ENCODE measurements around the gene SLAMF7.
A peak's percentile ranks its signal among the peaks of the same experiment; 100 is the strongest.
"Not testable (repeated sequence)": the region's sequence is repeated elsewhere in the genome, so short reads cannot be mapped to it uniquely, and the experiment has no call there.

Gene SLAMF7

DNA sequence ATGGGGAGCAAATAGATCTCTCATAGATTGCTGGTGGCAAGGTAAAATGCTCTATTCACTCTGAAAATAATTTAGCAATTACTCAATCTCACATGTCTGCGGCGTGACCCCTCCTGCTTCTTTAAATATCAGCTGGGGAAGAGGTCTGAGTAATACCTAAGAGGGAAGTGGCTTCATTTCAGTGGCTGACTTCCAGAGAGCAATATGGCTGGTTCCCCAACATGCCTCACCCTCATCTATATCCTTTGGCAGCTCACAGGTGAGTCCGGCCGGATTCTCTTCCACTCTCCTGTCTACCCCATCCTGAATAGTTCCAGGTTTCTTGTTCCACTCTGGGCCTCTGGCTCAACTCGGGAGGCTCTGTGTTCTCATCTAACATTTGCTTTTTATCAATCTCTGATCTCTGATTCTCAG lies at the start of gene SLAMF7:
Gene SLAMF7, plus strand, starts transcription at position 150 of the 414 bp plus-strand sequence. Its CDS starts 55 bp downstream, at position 205.
- DNase-seq: peak; percentile 14

DNA sequence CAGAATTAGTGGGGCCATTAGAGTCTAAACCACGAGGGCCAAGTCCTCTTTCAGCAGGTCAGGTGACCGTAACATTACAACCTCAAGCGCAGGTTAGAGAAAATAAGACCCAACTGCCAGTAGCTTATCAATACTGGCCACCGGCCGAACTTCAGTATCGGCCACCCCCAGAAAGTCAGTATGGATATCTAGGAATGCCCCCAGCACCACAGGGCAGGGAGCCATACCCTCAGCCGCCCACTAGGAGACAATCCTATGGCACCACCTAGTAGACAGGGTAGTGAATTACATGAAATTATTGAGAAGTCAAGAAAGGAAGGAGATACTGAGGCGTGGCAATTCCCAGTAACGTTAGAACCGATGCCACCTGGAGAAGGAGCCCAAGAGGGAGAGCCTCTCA lies 46.7 kb upstream of the SLAMF7 start:
- not testable (repeated sequence) for DNase-seq

- no peak for DNase-seq
These were observed 36.9 kb upstream of the SLAMF7 start for GRCh38 chr1:160702100-160702499.

DNA sequence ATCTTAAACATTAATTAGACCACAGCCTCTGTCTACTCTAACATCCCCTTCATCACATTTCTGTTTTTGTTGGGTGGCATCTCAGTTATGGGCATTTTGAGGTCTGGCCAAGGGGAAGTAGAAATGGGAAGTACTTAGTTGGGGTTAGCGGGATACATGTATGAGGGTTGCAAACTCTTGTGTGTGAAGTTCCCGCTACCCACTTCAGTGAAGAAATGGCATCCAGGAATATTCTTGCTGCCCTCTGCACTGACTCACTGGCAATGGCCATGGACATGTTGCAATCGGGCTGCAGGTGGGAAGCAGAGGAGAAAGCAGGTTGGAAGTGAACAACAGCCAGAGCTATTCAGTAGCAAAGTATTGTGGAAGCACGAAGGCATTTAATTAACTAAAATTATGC lies 34.8 kb upstream of the SLAMF7 start:
- DNase-seq: no peak

- not testable (repeated sequence) for DNase-seq
These were observed 33.8 kb upstream of the SLAMF7 start for GRCh38 chr1:160705212-160705621.

GRCh38 chr1:160705742-160706141 lies 33.3 kb upstream of the SLAMF7 start:
- no peak for DNase-seq

DNA sequence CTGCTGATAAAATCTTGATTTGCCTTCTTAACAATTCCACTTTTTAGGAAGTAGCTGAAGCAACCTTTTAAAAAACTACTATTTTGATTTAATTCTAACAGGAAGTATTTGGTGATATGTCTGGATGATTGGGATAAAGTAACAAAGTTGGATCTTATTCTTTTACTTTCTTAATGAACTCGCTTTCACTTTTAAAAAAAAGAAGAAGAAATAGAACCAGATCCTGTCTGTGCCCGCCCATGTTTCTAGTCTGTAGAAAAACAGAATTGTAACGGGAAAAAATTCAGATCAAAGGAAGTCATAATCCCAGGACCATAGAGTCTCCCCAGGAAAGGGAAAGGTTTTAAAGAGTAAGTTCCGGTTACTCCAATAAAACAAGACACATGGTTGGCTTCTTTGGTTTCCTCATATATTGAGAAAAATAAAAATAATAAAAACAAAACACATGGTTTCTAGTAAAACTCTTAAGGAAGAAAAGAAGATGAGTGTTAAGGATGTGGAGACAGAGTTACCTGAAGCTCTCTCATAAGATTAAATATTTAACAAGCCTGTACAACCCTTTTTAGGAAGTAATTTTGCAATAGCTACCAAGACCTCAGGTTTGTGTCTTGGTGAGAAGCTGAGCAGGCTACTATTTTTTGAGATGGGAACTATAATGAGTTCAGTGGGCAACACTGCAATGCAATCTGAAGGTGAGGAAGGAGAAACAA lies 32.4 kb upstream of the SLAMF7 start:
- no peak for DNase-seq

GRCh38 chr1:160707236-160708064 lies 31.6 kb upstream of the SLAMF7 start:
- no peak for DNase-seq

DNA sequence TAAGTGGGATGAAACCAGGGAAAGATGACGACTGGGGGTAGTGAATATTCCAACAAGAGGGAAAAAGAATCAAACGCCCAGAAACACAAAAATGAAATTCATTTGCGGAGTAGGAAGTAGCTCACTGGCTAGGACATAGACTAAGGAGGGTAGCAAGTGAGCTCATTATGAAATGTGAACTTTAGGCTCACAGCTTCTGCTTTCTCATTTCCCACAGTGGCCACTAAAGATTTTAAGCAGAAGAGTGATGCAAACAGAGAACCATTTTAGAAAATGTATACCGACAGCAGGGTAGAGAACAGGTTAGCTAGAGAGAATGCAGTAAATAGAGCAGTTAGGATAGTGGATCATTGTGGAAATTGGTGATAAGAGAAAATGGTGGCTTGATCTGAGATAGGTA lies 30.9 kb upstream of the SLAMF7 start:
- DNase-seq: no peak

DNA sequence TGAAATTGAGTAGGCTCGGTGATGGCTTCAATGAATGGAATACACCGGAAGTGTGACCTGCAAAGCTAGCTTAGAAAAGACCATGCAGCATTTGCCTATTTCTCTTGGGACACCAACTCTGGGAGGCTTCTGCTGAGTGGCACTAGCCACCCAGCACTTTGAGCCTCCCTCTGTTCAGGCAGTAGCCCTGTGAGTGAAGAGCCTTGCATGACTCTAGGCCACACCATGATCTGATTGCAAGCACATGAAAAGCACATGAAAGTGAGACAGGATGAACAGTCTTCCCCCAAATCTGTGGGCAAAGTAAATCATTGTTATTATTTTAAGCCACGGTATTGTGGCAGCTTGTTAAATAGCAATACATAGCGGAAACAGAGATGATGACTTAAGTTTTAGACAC lies 30.2 kb upstream of the SLAMF7 start:
- no peak for DNase-seq

DNA sequence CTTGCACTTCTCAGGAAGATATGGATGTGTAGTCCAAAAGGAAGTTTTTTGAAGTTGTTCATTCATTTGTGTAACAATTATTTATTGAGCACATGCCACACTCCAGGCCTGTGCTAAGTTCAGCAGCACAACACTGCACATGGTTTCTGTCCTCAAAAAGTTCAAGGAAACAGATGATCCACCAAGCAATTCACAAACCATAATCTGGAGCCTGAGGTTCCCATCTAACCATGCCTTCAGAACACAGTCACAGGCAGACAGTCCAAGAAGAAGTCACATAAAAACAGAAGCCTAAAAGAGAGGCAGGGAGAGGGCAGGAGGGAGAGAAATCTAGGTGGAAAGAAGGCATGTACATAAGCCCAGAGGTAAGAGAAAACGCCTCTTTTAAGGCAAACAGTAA lies 29.3 kb upstream of the SLAMF7 start:
- DNase-seq: no peak

GRCh38 chr1:160710517-160711252 lies 28.4 kb upstream of the SLAMF7 start:
- DNase-seq: no peak

- no peak for DNase-seq
These were observed 27.8 kb upstream of the SLAMF7 start for GRCh38 chr1:160711276-160711601.

- DNase-seq: no peak
These were observed 27.3 kb upstream of the SLAMF7 start, which contains the start of gene CD48 for GRCh38 chr1:160711602-160712311. TSS of gene CD48 (minus strand) at chr1:160711822. CDS start at chr1:160711763, 59 bp downstream.

DNA sequence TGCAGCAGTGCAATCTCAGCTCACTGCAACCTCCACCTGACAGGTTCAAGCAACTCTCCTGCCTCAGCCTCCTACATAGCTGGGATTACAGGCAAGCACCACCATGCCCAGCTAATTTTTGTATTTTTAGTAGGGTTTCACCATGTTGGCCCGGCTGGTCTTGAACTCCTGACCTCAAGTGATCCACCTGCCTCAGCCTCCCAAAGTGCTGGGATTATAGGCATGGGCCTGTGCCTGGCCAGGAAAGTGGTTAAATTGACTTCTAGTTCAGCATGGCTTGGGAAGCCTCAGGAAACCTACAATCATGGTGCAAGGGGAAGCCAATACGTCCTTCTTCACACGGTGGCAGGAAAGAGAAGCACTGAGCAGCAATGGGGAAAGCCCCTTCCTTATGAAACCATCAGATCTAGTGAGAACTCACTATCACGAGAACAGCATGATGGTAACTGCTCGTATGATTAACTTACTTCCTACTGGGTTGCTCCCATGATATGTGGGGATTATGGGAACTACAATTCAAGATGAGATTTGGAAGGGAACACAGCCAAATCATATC lies 26.4 kb upstream of the SLAMF7 start:
- DNase-seq: not testable (repeated sequence)

DNA sequence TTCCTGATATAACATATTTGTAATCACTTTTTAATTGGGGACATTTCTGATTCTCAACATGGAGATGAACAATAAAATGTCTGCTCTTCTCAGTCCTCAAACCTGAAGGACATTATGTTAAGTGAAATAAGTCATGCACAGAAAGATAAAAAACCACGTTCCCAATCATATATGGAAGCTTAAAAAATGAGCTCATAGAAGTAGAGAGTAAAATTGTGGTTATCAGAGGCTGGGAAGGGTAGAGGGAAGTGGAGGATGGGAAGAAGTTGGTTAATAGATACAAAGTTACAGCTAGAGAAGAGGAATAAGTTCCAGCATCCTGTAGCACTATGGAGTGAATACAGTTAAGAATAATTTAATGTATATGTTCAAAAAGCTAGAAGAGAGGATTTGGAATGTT lies 25.9 kb upstream of the SLAMF7 start:
- no peak for DNase-seq

GRCh38 chr1:160714034-160714648 lies 24.9 kb upstream of the SLAMF7 start:
- DNase-seq: not testable (repeated sequence)

- DNase-seq: no peak
These were observed 23.0 kb upstream of the SLAMF7 start for GRCh38 chr1:160716013-160716412.

DNA sequence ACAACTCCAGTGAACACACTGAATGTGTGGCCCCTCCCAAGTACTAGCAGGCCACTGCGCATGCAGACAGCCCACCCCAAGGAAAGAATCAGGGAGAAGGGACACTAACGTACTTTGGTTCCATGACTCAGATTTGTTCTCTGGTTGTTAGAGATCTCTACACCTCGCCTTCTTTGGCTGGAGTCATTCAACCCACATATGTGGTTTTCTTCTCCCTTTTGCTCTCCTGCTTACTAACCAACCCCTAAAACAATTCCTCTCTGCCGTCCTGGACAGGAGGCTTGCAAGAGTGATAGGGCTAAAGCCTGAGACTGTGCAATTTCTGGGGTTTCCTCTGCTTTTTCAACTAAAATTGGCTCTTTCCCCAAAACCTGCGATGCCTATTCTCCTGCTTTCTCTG lies 21.7 kb upstream of the SLAMF7 start:
- DNase-seq: no peak

DNA sequence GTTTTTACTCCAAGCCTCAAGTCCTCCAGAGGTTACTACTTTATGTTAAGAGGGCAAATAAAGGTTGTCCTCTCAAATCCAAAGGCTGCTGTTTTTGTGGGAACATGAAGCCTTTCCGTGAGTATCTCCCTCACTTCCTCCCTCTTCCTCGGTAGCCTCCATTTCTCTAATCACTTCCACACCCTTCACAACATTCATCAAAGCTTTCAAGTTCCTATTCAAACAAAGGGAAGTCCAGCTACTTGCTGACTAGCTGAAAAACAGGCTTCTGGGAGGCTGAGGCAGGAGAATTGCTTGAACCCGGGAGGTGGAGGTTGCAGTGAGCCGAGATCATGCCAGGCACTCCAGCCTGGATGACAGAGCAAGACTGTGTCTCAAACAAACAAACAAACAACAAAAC lies 20.8 kb upstream of the SLAMF7 start:
- no peak for DNase-seq

- no peak for DNase-seq
These were observed 18.5 kb upstream of the SLAMF7 start for GRCh38 chr1:160720356-160721085.
